Kidney epithelial cell (primary cell): ENCODE measurements around the gene NOTCH3. TPM values are rescaled to one million over a fixed set of nuclear protein-coding genes. Genes with fewer than 3 reads are reported as not detected.

Experiments
- DNase-seq: peaks from one replicate; pipeline ENCODE4 v3.0.0-alpha.2; 2010; ENCODE audit warnings: low read depth
- H3K27me3 ChIP-seq: 2 replicates; pipeline ENCODE4 v1.6.0; 2011; ENCODE audit warnings: low read length; ENCODE audit not compliant: control insufficient read depth, insufficient read depth
- H3K36me3 ChIP-seq: 2 replicates; pipeline ENCODE4 v1.5.1; 2011; ENCODE audit warnings: low read length; ENCODE audit not compliant: control insufficient read depth, insufficient read depth
- H3K4me3 ChIP-seq: 2 replicates; pipeline ENCODE4 v1.5.1; 2011; ENCODE audit warnings: low read depth, mild to moderate bottlenecking, control low read depth, low read length
- CTCF ChIP-seq: IDR thresholded peaks from 2 replicates; pipeline ENCODE4 v1.5.1; 2011; ENCODE audit warnings: mild to moderate bottlenecking, moderate library complexity, low read length, control low read depth, inconsistent platforms; ENCODE audit not compliant: insufficient read depth, poor library complexity, severe bottlenecking
- total RNA-seq: library from RNA; depleted of rRNA; stranded (reverse); fragments of >200 nt; gene quantifications from 2 replicates; pipeline ENCODE4 v1.2.3, GENCODE V29; 2015

The NOTCH3 gene
- total RNA-seq, 1 donor from 2014 or later = 32.8 TPM

GRCh38 chr19:15248106-15248505 is 47.3 kb upstream of the NOTCH3 start:
- H3K27me3 ChIP-seq = no peaks in the 10 kb centered on the region
- no peak overlapping the region for H3K4me3 ChIP-seq
- no peak for DNase-seq
- TF ChIP-seq CTCF = no peak
- no peaks in the 10 kb centered on the region for H3K36me3 ChIP-seq

DNA sequence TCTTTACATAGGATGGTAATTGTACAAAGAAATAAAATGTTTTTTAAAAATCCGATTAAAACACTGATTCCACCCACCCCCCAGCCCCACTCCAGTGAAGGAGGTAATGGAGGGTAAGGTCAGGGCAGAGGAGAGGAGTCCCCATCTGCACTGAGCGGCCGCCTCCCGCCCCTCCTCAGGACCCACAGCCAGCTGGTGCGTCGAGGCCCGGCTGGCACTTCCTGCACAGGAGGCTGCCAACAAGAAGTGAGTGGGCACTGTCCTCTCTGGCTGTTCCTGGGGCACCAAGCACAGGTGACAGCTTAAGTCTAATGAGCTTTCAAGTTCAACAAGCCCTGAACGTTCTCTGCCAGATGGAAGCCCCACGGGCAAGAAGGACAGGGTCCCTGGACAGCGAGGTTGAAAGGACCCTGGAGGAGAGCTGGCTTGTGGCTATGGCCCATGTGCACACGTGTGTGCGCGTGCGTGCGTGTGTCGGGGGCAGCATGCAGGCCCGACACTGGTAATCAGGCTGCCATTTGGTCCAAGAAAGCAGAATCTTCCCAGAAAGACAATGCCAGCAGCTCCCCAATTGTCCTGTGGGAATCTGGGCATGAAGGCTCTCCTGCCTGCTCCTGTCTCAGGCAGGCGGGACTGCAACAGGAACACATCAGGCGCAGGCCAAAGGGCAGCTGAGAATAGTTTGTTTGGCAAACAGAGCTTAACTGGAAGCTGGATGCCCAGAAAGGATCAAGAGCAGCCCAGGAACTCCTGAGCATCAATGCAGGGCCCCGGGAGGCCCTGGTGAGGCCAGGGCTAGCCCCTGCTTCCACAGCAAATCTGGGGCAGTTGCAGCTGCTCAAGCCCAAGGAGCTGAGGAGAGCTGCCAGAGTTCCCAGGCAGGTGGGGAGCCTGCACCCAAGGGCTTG is 46.6 kb upstream of the NOTCH3 start:
- H3K36me3 ChIP-seq = no peaks in the 10 kb centered on the region
- no peak overlapping the region for H3K4me3 ChIP-seq
- no peaks in the 10 kb centered on the region for H3K27me3 ChIP-seq
- DNase-seq = no peak
- TF ChIP-seq CTCF = no peak

DNA sequence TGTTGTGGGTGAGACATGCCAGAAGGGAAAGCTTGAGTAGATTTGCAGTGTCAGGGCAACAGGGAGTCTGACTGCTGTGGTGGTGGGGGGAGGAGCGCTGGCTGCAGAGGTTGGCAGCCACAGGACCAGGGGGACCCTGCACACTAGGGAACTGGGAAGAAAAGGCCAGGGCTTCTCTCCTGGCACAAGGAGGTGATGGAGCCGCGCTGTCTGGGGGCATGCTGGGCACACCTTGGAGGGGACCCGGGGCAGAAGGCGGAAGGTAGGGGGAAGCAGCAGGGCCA is 45.3 kb upstream of the NOTCH3 start:
- Histone ChIP-seq H3K36me3 (no peaks in the 10 kb centered on the region), H3K4me3 (no peak overlapping the region), H3K27me3 (no peaks in the 10 kb centered on the region)
- no peak for DNase-seq
- no peak for TF ChIP-seq CTCF

DNA sequence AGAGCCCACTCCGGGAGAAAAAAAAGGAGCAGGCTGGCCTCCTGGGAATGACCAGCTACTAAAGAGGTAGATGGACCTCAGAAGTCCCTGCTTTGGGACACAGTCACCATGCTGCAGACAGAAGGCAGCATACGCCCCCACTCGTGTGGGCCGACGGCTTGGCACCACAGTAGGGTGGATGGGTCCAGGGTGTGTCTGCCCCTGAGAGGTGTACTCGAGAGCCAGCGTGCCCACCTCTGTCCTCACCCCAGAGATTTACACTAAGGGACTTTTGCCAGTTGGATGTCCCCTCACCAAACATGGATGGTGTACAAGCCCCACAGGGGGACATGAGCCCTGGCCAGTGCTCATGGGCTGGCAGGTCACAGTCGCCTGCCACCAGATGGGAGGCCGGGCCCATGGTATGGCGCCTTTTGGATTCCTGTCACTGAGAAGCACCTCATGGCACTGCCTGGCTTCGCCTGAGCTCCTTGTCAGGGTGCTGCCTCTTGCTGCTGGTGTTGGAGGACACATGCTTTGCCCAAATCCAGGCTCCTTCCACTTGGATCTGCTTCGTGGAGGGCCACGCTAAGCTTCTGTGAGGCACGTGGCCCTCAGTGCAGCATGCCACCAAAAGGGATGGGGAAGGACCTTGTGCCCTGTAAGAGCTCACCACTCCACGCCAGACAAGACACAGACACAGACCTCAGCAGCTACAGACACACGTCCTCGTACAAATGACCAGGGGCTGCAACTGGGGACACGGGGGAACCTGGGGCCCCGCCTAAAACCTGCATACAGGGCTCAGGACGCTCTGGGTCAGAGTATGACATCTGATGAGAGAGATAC is 44.8 kb upstream of the NOTCH3 start:
- Histone ChIP-seq H3K4me3 (no peak overlapping the region), H3K27me3 (no peaks in the 10 kb centered on the region), H3K36me3 (peaks cover 2% of the 10 kb centered on the region)
- TF ChIP-seq CTCF = no peak
- no peak for DNase-seq

GRCh38 chr19:15244808-15245207 is 44.0 kb upstream of the NOTCH3 start:
- peaks cover 2% of the 10 kb centered on the region for H3K36me3 ChIP-seq
- TF ChIP-seq CTCF = no peak
- H3K4me3 ChIP-seq = no peak overlapping the region
- H3K27me3 ChIP-seq = no peaks in the 10 kb centered on the region
- DNase-seq = no peak
